ENCODE measurements around the gene TNC. TPM values are rescaled to one million over a fixed set of nuclear protein-coding genes. Genes with fewer than 3 reads are reported as not detected.

Gene TNC
- total and polyA plus RNA-seq, 5 donors from 2014 or later: not detected

- ATAC-seq (ENCODE audit: low read depth in 2 of 2) (no peak), DNase-seq (no peak)
- no peaks in the 10 kb centered on the region for H3K36me3 ChIP-seq (ENCODE audit: control insufficient read depth, insufficient read depth, low read length)
- no peak overlapping the region for H3K27ac Mint-ChIP-seq
- H3K27me3 ChIP-seq (ENCODE audit: control insufficient read depth, insufficient read depth, low read length): no peaks in the 10 kb centered on the region
- H3K27ac ChIP-seq (ENCODE audit: insufficient read depth, low read length, poor library complexity, severe bottlenecking): no peak overlapping the region
- no peaks in the 10 kb centered on the region for H3K9me3 ChIP-seq (ENCODE audit: control insufficient read depth in 2 of 2, low read length in 2 of 2)
- no peaks in the 10 kb centered on the region for H3K36me3 Mint-ChIP-seq
- H3K4me3 Mint-ChIP-seq: no peak overlapping the region
- H3K4me1 ChIP-seq (ENCODE audit: control insufficient read depth, insufficient read depth, low read length, poor library complexity, severe bottlenecking): no peaks in the 10 kb centered on the region
- H3K27me3 Mint-ChIP-seq: peaks cover 11% of the 10 kb centered on the region
- H3K9me3 Mint-ChIP-seq: peaks cover 0 to 6% (median 0%) of the 10 kb centered on the region in 7 donors
- no peak overlapping the region for H3K4me3 ChIP-seq (ENCODE audit: low read depth, low read length)
- peaks cover 0 to 11% (median 8%) of the 10 kb centered on the region in 4 donors for H3K4me1 Mint-ChIP-seq
Observed at GRCh38 chr9:114972510-114973136, 145.3 kb downstream of the TNC start.

Other genes starting within 250 kb of the TNC start
- gene TNFSF8, start 187.6 kb downstream of the TNC start, total RNA-seq: 47.3 TPM
- gene TNFSF8, start 187.6 kb downstream of the TNC start, polyA plus RNA-seq: 10 to 100 TPM; 31.4 to 78.1 (median 50.7) TPM

All from CD4-positive, CD25-positive, alpha-beta regulatory T cell (primary cell).